Nephron progenitor cell (in vitro differentiated cells): ENCODE measurements around the gene WNT10A.
A peak's percentile ranks its signal among the peaks of the same experiment; 100 is the strongest.

Experiments
- DNase-seq: peaks from one replicate; pipeline ENCODE4 v3.0.0; 2021
- H3K27ac Mint-ChIP-seq: 2 replicates; pipeline ENCODE4 v1.8.0; 2021; ENCODE audit warnings: mild to moderate bottlenecking, moderate library complexity, mixed read lengths
- H3K27me3 Mint-ChIP-seq: 2 replicates; pipeline ENCODE4 v1.8.0; 2021; ENCODE audit warnings: mild to moderate bottlenecking, low read depth, mixed read lengths; ENCODE audit not compliant: poor library complexity
- H3K36me3 Mint-ChIP-seq: 2 replicates; pipeline ENCODE4 v1.8.0; 2021; ENCODE audit warnings: low read depth, mixed read lengths
- H3K4me1 Mint-ChIP-seq: 2 replicates; pipeline ENCODE4 v1.8.0; 2021; ENCODE audit warnings: mixed read lengths
- H3K4me3 Mint-ChIP-seq: 2 replicates; pipeline ENCODE4 v1.8.0; 2021; ENCODE audit warnings: mild to moderate bottlenecking, moderate library complexity, mixed read lengths
- H3K9me3 Mint-ChIP-seq: 2 replicates; pipeline ENCODE4 v1.8.0; 2021; ENCODE audit warnings: mild to moderate bottlenecking, moderate library complexity, mixed read lengths
- CTCF ChIP-seq: fragments of 200-600 bp; sonication (generic); IDR thresholded peaks from 2 replicates; pipeline ENCODE4 v1.5.0; 2021; ENCODE audit warnings: antibody characterized with exemption

Gene WNT10A

GRCh38 chr2:218880859-218881594 is 375 bp downstream of the WNT10A start:
- TF ChIP-seq CTCF: no peak
- H3K27me3 Mint-ChIP-seq: peaks cover 94% of the 10 kb centered on the region
- no peak overlapping the region for H3K27ac Mint-ChIP-seq
- H3K36me3 Mint-ChIP-seq: no peaks in the 10 kb centered on the region
- H3K9me3 Mint-ChIP-seq: no peaks in the 10 kb centered on the region
- DNase-seq: peak; percentile 25
- H3K4me3 Mint-ChIP-seq: peak overlapping the region; percentile 58
- H3K4me1 Mint-ChIP-seq: peaks cover 19% of the 10 kb centered on the region

GRCh38 chr2:218881744-218882460 is 1.2 kb downstream of the WNT10A start:
- peaks cover 92% of the 10 kb centered on the region for H3K27me3 Mint-ChIP-seq
- peak overlapping the region; percentile 22 for H3K4me3 Mint-ChIP-seq
- no peak overlapping the region for H3K27ac Mint-ChIP-seq
- DNase-seq: no peak
- peaks cover 22% of the 10 kb centered on the region for H3K4me1 Mint-ChIP-seq
- no peaks in the 10 kb centered on the region for H3K9me3 Mint-ChIP-seq
- TF ChIP-seq CTCF: no peak
- H3K36me3 Mint-ChIP-seq: no peaks in the 10 kb centered on the region

- peaks cover 22% of the 10 kb centered on the region for H3K4me1 Mint-ChIP-seq
- H3K27ac Mint-ChIP-seq: no peak overlapping the region
- no peaks in the 10 kb centered on the region for H3K36me3 Mint-ChIP-seq
- TF ChIP-seq CTCF: no peak
- no peak overlapping the region for H3K4me3 Mint-ChIP-seq
- H3K9me3 Mint-ChIP-seq: no peaks in the 10 kb centered on the region
- peaks cover 92% of the 10 kb centered on the region for H3K27me3 Mint-ChIP-seq
- no peak for DNase-seq
Measured at GRCh38 chr2:218882461-218882816, 1.8 kb downstream of the WNT10A start.

GRCh38 chr2:218882866-218883366 is 2.3 kb downstream of the WNT10A start:
- Mint-ChIP-seq H3K36me3 (no peaks in the 10 kb centered on the region), H3K4me3 (peak overlapping the region; percentile 28), H3K4me1 (peaks cover 22% of the 10 kb centered on the region), H3K27me3 (peaks cover 90% of the 10 kb centered on the region), H3K27ac (no peak overlapping the region), H3K9me3 (no peaks in the 10 kb centered on the region)
- DNase-seq: no peak
- TF ChIP-seq CTCF: no peak

- no peak for TF ChIP-seq CTCF
Measured at GRCh38 chr2:218883491-218884490, 3.1 kb downstream of the WNT10A start.

More at GRCh38 chr2:218883491-218884490, 3.1 kb downstream of the WNT10A start:
- peaks cover 88% of the 10 kb centered on the region for H3K27me3 Mint-ChIP-seq
- H3K36me3 Mint-ChIP-seq: no peaks in the 10 kb centered on the region
- H3K4me1 Mint-ChIP-seq: peaks cover 22% of the 10 kb centered on the region
- no peaks in the 10 kb centered on the region for H3K9me3 Mint-ChIP-seq
- DNase-seq: peak; percentile 56
- H3K4me3 Mint-ChIP-seq: peak overlapping the region; percentile 50
- H3K27ac Mint-ChIP-seq: no peak overlapping the region
